NOMO-1 treated with DMSO at 0.1 percent for 48 hours (cell line): ENCODE measurements around the gene ADK.
"Not testable (repeated sequence)": the region's sequence is repeated elsewhere in the genome, so short reads cannot be mapped to it uniquely, and the experiment has no call there.

ENCODE experiments used
- DNase-seq: peaks from one replicate; lab custom pipeline; 2025; ENCODE audit not compliant: unreplicated experiment; lab: John Stamatoyannopoulos, UW

Gene ADK

DNA sequence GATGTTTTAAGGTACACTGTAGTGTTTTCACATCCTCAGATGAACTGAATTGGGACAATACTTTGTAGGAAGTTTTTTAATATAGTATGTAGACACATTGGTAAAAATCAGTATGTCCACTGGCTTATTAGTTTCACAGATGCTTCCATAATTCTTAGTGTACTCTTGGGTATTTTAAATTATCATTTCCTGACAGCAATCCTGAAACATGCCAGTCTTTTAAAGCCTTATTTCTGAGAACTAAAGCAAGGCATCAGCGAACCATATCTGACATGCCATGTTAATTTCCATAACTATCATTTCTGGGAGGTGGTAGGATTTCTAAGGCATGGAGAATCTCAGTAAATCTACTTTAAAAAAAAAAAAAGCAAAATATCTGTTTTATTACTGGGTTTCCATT is 266.4 kb downstream of the ADK start:
- DNase-seq: no peak

DNA sequence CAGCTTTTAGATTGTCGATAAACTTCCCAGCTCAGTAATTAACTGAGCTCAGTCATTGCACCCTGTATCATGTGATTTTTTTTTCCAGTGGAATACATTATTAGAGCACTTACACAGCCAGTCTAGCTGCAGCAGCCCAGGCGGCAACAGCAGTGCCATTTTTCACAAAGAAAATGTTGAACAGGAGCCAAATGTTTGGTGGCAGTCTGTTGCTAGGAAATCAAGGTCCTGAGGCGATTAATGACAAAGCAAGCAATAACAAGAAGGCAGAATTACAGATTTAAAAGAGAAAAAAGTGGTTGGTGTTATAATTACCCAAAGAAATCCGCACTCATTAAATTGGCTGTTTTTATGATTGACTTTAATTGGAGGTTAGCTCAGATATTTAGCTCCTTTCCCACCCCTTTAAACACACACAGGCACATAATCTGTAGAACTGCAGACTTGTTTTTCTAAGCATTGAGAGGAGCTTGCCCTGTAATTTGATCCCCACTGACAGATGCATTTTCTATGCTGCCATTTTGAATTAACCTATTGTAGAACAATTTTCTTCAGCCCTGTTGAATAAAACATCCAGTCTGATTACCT is 267.4 kb downstream of the ADK start:
- no peak for DNase-seq

DNA sequence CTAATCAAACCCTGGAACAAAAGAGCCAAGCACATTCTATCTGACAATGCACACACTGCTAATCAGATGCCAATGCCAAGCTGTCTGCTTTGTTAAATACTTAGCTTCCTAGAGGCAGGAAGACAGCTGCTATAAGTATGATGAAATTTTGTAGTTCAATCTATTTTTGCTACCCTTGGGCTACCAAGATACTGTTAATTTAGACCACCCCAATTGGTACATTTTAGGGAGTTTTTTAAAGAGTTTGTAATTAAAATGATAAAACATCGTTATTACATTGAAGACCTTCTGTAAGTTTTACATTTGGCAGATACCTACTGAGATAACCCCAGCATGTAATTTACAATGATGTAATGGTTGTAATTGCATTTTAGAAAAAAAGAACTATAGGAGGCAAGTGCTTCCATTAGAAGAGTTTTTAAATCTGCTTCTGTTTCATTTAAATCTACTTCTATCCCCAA is 268.5 kb downstream of the ADK start:
- DNase-seq: peak; percentile 5

DNA sequence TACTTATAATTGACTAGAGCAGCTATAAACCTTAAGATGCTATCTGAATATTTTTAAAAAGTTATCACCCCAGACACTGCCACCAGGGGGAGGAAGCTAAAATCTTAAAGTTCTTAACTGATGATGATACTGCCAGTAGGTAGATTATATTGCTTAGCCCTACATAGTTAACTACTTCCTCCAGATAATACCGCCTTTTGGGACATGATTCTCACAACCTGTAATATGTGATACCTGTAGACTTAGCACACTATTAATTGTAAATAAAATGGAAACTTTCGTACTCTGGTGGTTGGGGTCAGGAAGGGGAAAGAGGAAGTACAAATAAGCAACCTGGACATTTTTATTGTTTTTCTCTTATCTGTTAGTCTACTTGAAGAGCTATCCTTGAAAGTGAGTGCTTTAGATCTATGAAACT is 268.9 kb downstream of the ADK start:
- DNase-seq: peak; percentile 66

DNA sequence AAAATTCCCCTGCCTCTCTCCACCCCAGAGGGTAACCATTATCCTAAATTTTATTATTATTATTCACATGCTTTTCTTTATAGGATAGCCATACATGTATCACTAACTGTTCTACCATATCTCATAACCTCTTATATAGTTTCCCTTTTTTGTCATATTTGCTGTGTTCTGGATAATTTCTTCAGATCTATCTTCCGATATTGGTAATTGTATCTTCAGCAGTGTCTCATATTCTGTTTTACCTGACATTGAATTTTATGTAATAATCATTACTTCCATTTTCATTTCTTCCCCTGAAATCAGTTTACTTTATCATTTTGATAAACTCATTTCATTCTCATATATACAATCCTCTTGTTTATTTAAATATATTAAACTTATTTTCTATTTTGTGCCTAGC is 273.5 kb downstream of the ADK start:
- no peak for DNase-seq

DNA sequence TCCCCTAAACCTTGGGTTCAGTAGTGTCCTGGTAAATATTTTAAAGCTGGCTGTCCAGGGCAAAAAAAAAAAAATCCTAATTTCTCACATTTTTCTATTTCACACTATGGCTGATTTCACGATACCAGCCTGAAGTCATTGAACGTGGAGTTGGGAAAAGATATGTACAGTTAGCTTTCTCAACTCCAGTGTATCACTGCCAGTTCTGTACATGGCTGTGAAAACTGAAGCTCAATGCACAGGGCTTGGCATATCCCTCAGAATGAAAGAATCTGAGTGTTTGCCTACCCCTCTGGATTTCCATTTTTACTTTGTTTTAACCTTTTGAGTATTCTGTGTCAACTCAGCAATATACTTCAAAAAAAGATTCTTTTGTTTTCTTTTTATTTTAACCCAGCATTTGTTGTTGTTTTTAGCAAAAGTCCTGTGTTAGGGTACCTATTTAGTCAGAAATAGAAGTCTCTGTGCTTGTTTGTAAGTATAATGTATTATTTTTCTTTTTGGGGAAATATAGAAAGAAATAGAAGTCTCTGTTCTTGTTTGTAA is 274.5 kb downstream of the ADK start:
- no peak for DNase-seq

DNA sequence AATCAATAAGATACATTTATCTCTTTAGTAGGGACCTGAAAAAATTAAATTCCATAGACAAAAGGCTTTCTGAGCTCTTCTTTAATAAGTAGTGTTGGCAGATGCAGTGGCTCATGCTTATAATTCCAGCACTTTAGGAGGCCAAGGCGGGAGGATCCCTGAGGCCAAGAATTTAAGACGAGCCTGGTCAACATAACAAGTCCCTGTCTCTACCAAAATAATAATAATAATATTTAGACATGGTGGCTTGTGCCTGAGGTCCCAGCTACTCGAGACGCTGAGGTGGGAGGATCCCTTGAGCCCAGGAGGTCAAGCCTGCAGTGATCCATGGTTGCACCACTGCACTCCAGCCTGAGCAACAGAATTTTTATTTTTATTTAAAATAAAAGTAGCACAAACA is 280.8 kb downstream of the ADK start:
- DNase-seq: no peak

DNA sequence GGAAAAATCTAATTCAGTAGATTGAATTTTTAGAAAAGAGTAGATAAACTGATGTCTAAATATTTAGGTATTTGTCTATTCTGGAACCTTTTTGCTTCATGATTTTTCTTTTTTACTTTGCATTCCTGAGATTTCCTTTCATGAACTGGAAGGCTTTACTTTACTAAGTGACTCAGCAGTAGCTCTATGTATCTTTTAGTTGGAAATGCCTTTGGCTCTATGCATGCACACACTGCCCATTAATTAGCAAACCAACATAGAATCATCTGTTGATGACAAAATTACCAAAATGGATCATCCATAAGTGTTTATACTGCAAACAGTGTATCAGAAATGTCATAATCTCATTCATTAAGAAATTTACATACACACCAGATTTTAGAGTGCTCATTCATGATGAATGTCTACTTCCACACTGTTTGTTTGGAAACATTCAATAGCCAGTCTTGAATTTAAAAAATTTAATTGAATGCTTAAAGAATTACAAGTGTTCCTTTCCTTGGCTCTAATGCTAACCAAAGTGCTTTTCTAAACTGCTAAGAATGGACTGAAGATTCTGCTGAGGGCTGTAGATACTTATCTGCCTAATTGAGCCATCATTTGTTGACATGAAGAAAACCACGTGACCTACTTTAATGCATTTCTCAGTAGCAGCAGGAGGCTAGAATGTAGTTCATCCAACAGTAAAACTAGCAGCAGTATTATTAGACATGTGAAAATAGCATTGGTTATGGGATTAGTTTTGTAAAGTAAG is 282.0 kb downstream of the ADK start:
- DNase-seq: no peak

DNA sequence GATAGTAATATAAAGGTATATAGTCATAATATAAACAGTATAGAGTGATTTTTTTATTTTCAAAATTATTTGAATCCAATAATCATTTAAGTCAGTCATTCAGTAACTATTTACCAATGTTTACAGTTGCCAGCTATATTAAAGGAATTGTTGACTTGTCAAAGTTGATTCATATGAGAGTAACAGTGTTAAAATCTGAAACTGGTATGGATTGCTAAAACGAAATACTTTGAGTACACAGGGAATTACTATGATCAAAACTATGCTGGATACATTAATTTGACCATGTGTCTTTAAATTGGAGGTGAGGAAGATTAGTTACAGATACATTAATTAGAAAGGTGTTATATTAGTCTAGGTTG is 282.6 kb downstream of the ADK start:
- DNase-seq: no peak

DNA sequence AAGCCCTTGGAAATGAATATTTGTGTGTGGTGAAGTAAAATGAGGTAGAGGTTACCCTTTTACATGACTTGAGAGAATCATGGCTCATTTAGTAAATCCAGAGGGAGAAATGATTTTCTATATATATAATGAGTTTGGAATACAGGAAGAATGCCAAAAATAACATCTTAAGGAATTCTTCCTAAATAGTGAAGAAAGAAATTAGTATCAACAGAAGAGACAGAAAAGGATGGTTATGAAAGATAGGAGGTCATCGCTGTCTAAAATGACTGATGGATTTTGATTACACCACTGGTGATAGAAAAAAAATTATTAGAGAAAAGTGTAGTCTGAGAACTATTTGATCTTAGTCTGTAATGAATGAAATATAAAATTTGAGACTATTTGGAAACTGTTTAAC is 283.0 kb downstream of the ADK start:
- DNase-seq: no peak

DNA sequence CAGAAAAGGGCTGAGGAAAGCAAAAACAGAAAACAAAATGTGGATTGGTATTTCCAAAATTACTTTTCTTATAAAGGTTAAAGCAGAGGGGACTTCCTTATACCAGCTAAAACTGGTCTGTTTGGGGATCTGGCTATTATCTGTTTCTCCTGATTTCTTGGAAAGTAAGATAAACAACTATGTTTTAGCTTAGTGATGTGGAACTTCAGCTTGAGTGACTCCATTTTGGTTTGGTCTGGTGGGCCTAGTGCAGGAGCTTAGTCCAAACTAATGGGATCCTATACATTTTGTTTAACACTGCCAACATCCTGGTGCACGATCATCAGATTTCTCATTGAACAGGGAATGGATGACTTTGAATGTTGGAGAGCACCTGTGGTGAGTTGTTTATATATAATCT is 283.5 kb downstream of the ADK start:
- no peak for DNase-seq

DNA sequence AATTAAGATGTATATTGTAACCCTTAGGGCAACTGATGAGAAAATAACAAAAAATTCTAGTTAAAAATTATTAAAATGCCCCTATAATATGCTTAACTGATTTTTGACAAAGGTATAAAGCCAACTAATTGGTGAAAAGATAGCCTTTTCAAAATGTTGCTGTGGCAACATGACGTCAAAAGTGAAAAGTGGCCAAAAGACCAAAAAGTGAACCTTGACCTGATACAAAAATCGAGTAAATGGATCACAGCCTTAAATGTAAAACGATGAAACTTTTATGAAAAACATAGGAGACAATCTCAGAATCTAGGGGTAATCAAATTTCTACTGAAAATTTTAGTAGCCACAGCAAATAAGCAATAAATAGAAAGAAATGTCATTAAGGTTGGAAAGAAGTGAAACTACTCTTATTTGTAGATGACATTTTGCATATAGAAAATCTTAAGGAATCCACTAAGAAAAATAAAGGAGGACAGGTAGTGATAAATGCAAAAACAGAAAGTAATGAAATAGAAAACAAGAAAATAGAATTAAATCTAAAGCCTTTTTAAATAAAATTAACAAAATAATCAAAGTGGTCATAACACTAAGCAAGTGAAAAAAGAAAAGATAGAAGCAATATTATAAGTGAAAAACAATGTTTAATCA is 285.6 kb downstream of the ADK start:
- no peak for DNase-seq

DNA sequence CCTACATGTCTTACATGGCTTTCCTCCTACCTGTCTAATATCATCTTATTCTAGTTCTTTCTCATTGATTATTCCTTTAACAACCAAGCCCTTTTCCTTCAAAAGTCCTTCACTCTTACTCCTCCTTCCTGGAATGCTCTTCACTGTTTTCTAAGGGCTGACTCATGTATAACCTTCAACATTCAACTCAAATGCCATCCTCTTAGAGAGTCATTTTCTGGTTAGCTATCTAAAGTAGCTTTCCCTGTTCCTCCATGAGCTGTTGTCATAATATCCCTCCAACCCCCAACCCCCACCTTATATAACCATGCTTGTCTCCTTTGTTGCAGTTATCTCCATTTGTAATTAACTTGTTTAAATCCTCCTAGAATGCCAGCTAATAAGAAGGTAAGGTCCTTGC is 286.8 kb downstream of the ADK start:
- no peak for DNase-seq

DNA sequence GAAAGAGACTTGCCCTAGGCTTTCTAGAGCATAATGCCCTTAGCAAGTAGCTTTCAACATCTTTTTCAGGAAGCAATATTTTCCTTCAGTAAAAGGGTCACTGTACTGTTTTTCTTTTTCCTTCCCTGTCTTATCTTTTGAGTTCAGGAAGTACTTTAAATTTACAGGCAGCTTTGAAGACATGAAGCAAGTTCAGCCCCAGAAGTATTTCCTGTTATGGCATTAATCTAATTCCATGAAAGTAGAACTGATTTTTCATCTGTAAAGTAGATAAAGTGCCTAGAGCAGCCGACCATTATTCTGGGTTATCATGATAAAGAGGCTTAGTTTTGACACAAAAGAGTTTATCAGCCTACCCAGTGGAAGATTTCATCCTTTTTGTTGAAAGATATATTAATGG is 288.2 kb downstream of the ADK start:
- DNase-seq: no peak

DNA sequence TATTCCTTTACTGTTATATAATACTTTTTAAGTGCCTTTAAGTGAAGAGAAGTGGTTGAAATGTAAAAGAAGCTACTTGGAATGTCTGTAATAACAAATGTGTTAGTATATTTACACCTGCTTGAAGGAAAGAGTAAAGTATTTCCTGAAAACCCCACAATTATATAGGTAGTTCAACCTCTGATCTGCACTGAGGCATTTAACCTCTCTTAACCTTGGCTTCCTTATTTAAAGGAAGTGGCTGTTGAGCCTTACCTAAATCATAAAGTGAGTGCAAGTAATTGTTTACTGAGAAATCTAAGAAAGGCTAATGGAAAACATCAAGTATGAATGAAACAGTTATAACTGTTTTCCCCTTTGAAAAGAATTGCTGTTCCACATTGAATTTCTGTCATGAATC is 294.5 kb downstream of the ADK start:
- no peak for DNase-seq

DNA sequence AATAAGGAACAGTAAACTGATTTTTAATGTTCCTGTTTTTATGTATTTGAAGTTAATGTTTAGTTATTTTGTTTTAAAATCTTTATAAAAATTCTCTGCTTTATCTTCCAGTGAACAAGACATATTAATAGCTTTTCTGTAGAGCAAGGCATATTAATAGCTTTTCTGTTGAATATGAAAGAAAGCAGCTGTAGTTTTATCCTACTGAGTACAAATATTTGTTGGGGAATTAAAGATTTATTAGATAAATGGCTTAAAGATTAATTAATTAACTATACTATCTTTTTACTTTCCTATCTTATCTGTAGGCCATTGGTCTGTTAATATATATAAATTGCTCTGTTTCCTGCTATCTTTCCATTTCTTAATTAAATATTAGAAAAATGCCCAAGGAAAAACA is 299.6 kb downstream of the ADK start:
- no peak for DNase-seq

DNA sequence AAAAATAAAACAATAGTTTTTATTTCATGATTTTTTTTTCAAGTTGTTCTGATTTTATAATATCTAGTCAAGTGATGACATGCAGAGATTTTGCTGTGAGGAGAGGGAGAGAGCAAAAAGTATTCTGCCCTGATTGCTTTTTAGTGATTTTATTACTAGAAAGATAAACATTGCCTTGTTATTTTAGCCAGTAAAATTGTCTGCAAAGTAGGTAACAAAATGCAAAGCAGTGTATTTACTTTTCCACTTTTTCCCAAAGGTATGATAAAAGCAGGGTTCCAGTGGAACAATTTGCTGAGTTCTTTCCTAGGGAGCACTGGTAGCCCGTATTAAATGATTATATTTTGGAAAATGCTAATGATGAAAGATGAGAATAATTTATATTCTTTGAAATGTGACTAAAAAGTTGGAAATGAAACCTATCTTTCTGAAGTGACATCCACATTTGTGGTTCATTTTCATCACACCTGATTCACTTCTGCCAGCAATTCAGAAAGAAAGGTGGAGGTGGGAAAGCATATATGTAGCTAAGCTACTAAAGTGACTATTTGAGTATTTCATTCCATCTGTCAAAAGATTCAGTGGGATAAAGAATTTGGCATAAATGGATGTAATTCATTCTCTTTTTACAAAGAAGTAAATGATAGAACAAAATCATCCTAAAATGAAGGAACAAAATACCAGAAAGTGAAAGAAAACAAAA is 300.3 kb downstream of the ADK start:
- DNase-seq: no peak

DNA sequence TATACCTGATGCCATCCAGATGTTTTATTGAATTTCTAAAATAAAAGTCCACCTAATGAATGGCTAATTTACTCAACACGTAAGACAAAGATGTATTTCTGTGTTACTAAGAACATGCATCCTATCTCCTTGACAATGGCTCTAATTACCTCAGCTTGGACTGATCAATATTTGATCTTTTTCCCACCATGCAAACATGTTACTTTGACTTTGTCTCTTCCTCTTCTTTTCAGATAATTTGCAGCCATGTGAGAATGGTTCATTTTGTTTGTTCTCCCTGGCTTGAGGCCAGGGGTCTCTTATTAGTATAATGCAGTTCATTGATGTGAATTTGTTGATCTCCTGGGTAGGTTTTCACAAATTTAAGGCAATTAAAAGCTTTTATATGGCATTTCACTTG is 302.1 kb downstream of the ADK start:
- no peak for DNase-seq

DNA sequence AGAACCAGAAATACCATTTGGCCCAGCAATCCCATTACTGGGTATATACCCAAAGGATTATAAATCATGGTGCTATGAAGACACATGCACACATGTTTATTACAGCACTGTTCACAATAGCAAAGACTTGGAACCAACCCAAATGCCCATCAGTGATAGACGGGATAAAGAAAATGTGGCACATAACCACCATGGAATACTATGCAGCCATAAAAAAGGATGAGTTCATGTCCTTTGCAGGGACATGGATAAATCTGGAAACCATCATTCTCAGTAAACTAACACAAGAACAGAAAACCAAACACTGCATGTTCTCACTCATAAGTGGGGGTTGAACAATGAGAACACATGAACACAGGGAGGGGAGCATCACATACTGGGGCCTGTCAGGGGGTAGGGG is 306.5 kb downstream of the ADK start:
- DNase-seq: not testable (repeated sequence)

DNA sequence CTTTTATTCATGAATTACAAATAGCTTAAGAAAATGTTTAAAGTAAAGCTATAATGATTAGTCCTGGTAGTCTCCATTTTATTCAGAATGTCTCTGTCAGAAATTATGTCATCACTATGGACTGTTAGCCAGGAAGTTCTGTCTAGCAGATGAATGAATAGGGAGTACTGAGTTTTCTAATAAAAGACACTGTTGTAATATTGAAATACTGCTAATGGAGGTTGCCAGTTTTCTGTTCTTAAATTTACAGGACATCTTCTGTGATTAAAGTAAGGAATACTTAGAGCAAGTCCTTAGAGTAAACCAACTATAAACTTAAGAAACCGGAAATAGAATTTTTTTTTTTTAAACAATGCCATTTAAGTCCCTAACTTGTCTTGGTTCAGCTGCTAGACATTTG is 309.8 kb downstream of the ADK start:
- DNase-seq: no peak

DNA sequence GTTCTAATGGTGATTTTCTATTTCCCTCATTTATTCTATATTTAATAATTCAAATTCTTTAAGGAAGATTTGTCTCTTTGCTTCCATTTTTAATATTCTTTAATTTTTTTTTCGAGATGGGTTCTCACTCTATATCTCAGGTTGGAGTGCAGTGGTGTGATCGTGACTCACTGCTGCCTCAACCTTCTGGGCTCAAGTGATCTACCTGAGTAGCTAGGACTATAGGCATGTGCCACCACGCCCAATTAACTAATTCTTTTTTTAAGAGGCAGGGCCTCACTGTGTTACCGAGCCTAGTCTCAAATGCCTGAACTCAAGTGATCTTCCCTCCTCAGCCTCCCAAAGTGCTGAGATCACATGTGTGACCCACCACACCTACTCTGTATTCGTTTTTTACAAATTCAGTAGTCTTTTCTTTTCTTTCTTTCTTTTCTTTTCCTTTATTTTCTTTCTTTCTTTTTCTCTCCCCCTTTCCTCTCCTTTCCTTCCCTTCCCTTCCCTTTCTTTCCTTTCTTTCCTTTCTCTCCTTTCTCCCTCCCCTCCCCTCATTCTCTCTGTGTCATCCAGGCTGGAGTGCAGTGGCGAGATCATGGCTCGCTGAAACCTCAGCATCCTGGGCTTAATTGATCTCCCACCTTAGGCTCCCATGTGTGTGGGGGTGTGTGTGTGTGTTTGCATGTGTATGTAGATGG is 323.1 kb downstream of the ADK start:
- DNase-seq: no peak
